WTC11 (cell line): Measurements from ENCODE around the gene CANX. TPM values are rescaled to one million over a fixed set of nuclear protein-coding genes. Genes with fewer than 3 reads are reported as not detected.
A peak's percentile ranks its signal among the peaks of the same experiment; 100 is the strongest.

Experiments
- ATAC-seq: fragments of 200-7000 bp; cut with Tn5 transposase; 2 replicates; pipeline ENCODE4 v1.10.0; 2021; ENCODE audit warnings: mild to moderate bottlenecking, moderate library complexity
- CTCF ChIA-PET: fragments of 300-600 bp; sonication (Branson Sonifier 250); formaldehyde crosslinking; loops from one replicate; lab custom pipeline; 2021; ENCODE audit warnings: antibody characterized with exemption; lab: Charles Lee
- POLR2A ChIA-PET: fragments of 350-600 bp; sonication (Branson Sonifier 250); formaldehyde crosslinking; loops from one replicate; lab custom pipeline; 2021; ENCODE audit warnings: antibody characterized with exemption; lab: Charles Lee
- DNase-seq: peaks from one replicate; pipeline ENCODE4 v3.0.0; 2021; ENCODE audit warnings: low spot score
- H3K27ac Mint-ChIP-seq: 2 replicates; pipeline ENCODE4 v1.8.0; 2021; ENCODE audit warnings: mixed read lengths
- H3K27me3 Mint-ChIP-seq: 2 replicates; pipeline ENCODE4 v1.8.0; 2021; ENCODE audit warnings: low read depth, mild to moderate bottlenecking, moderate library complexity, mixed read lengths
- H3K36me3 Mint-ChIP-seq: 2 replicates; pipeline ENCODE4 v1.8.0; 2021; ENCODE audit warnings: mixed read lengths
- H3K4me1 Mint-ChIP-seq: 2 replicates; pipeline ENCODE4 v1.8.0; 2022; ENCODE audit warnings: mixed read lengths
- H3K4me3 Mint-ChIP-seq: 2 replicates; pipeline ENCODE4 v1.8.0; 2021; ENCODE audit warnings: mild to moderate bottlenecking, moderate library complexity, mixed read lengths
- H3K9me3 Mint-ChIP-seq: 2 replicates; pipeline ENCODE4 v1.8.0; 2021; ENCODE audit warnings: mixed read lengths
- ARID4B ChIP-seq: sonication (generic); formaldehyde crosslinking; IDR thresholded peaks from 2 replicates; pipeline ENCODE4 v1.8.0; 2023; ENCODE audit warnings: missing genetic modification reagents, mild to moderate bottlenecking, borderline replicate concordance
- ELF4 ChIP-seq: sonication (generic); formaldehyde crosslinking; IDR thresholded peaks from 2 replicates; pipeline ENCODE4 v1.8.1; 2022; ENCODE audit warnings: low read depth, mild to moderate bottlenecking, moderate library complexity, missing genetic modification reagents
- ETV6 ChIP-seq: sonication (generic); formaldehyde crosslinking; IDR thresholded peaks from 2 replicates; pipeline ENCODE4 v1.8.1; 2022; ENCODE audit warnings: mild to moderate bottlenecking, missing genetic modification reagents
- FOXK1 ChIP-seq: sonication (generic); formaldehyde crosslinking; IDR thresholded peaks from 2 replicates; pipeline ENCODE4 v1.8.0; 2022; ENCODE audit warnings: mild to moderate bottlenecking, moderate library complexity, missing genetic modification reagents
- FOXP1 ChIP-seq: sonication (generic); formaldehyde crosslinking; IDR thresholded peaks from 2 replicates; pipeline ENCODE4 v1.8.0; 2022; ENCODE audit warnings: missing genetic modification reagents, mild to moderate bottlenecking, moderate library complexity, borderline replicate concordance
- FOXP4 ChIP-seq: sonication (generic); formaldehyde crosslinking; IDR thresholded peaks from 2 replicates; pipeline ENCODE4 v1.8.0; 2022; ENCODE audit warnings: mild to moderate bottlenecking, missing genetic modification reagents
- NFE2L1 ChIP-seq: sonication (generic); formaldehyde crosslinking; IDR thresholded peaks from 2 replicates; pipeline ENCODE4 v1.8.1; 2023; ENCODE audit warnings: missing genetic modification reagents
- NFYB ChIP-seq: sonication (generic); formaldehyde crosslinking; conservative IDR thresholded peaks from 2 replicates; pipeline ENCODE4 v1.8.0; 2022; ENCODE audit warnings: low read depth, missing genetic modification reagents
- PRDM15 ChIP-seq: sonication (generic); formaldehyde crosslinking; IDR thresholded peaks from 2 replicates; pipeline ENCODE4 v1.8.0; 2022; ENCODE audit warnings: missing genetic modification reagents
- PRRX2 ChIP-seq: fragments of 250-450 bp; sonication (Bioruptor Pico); IDR thresholded peaks from 2 replicates; pipeline ENCODE4 v1.8.0; 2021; ENCODE audit warnings: mild to moderate bottlenecking
- RELA ChIP-seq: sonication (generic); formaldehyde crosslinking; IDR thresholded peaks from 2 replicates; pipeline ENCODE4 v1.8.1; 2022; ENCODE audit warnings: missing genetic modification reagents, mild to moderate bottlenecking, borderline replicate concordance
- TP53 ChIP-seq: sonication (generic); formaldehyde crosslinking; IDR thresholded peaks from 2 replicates; pipeline ENCODE4 v1.8.1; 2023; ENCODE audit warnings: mild to moderate bottlenecking, missing genetic modification reagents
- USF1 ChIP-seq: sonication (generic); formaldehyde crosslinking; IDR thresholded peaks from 2 replicates; pipeline ENCODE4 v1.8.0; 2022; ENCODE audit warnings: mild to moderate bottlenecking, missing genetic modification reagents
- ZNF138 ChIP-seq: sonication (generic); formaldehyde crosslinking; conservative IDR thresholded peaks from 2 replicates; pipeline ENCODE4 v1.8.1; 2022; ENCODE audit warnings: mild to moderate bottlenecking, moderate library complexity, missing genetic modification reagents
- ZNF232 ChIP-seq: sonication (generic); formaldehyde crosslinking; IDR thresholded peaks from 2 replicates; pipeline ENCODE4 v1.8.0; 2022; ENCODE audit warnings: mild to moderate bottlenecking, missing genetic modification reagents
- ZNF317 ChIP-seq: sonication (generic); formaldehyde crosslinking; IDR thresholded peaks from 2 replicates; pipeline ENCODE4 v1.8.1; 2023; ENCODE audit warnings: low read depth, mild to moderate bottlenecking, moderate library complexity, missing genetic modification reagents, borderline replicate concordance
- total RNA-seq: library from RNA; stranded (reverse); gene quantifications from 3 replicates; pipeline ENCODE4 v1.2.3, GENCODE V29; 2021
- TF ChIP-seq, protein P1 (sequence below): sonication (generic); formaldehyde crosslinking; IDR thresholded peaks from 2 replicates; pipeline ENCODE4 v1.8.0; 2023; ENCODE audit warnings: missing genetic modification reagents
- TF ChIP-seq, protein P2 (sequence below): fragments of 250-450 bp; sonication (Bioruptor Pico); conservative IDR thresholded peaks from 2 replicates; pipeline ENCODE4 v1.9.0; 2021; ENCODE audit warnings: mild to moderate bottlenecking

The CANX gene
- total RNA-seq, 1 experiment from 2014 or later = 611 TPM

GRCh38 chr5:179733772-179734126, 35.0 kb downstream of the CANX start (continued):
- TF ChIP-seq, protein P1, sequence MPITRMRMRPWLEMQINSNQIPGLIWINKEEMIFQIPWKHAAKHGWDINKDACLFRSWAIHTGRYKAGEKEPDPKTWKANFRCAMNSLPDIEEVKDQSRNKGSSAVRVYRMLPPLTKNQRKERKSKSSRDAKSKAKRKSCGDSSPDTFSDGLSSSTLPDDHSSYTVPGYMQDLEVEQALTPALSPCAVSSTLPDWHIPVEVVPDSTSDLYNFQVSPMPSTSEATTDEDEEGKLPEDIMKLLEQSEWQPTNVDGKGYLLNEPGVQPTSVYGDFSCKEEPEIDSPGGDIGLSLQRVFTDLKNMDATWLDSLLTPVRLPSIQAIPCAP = no peak
- TF ChIP-seq ELF4 = no peak
- no peak for TF ChIP-seq ZNF232 (CRISPR knock-in tag)
- TF ChIP-seq FOXK1 = no peak

GRCh38 chr5:179734536-179735164, 35.9 kb downstream of the CANX start:
- ChIA-PET POLR2A (no interaction called here), CTCF (no interaction called here)
- ATAC-seq = no peak
- H3K36me3 Mint-ChIP-seq = peaks cover 35% of the 10 kb centered on the region
- H3K27me3 Mint-ChIP-seq = no peaks in the 10 kb centered on the region
- H3K4me3 Mint-ChIP-seq = peak overlapping the region; percentile 96
- 0 out of 2 replicates have a peak, but pooled peaks cover under 1% of the 10 kb centered on the region for H3K9me3 Mint-ChIP-seq
- no peak for DNase-seq
- H3K4me1 Mint-ChIP-seq = peaks cover 23% of the 10 kb centered on the region
- peak overlapping the region; percentile 94 for H3K27ac Mint-ChIP-seq
- no peak for TF ChIP-seq ZNF232 (CRISPR knock-in tag)
- no peak for TF ChIP-seq FOXP1 (CRISPR knock-in tag)
- TF ChIP-seq USF1 (CRISPR knock-in tag) = no peak
- TF ChIP-seq TP53 = no peak
- TF ChIP-seq, all 79 proteins: peak for 0

- CTCF ChIA-PET = interaction anchor here (0.6 to 2.6 kb wide), 5 partner anchors 11 to 63 kb away, joined by 3 to 8 read pairs (median 5); no protein-coding TSS in a partner anchor
- no peak for TF ChIP-seq NFYB (CRISPR knock-in tag)
- no peak for TF ChIP-seq FOXP4 (CRISPR knock-in tag)
- TF ChIP-seq, protein P2, sequence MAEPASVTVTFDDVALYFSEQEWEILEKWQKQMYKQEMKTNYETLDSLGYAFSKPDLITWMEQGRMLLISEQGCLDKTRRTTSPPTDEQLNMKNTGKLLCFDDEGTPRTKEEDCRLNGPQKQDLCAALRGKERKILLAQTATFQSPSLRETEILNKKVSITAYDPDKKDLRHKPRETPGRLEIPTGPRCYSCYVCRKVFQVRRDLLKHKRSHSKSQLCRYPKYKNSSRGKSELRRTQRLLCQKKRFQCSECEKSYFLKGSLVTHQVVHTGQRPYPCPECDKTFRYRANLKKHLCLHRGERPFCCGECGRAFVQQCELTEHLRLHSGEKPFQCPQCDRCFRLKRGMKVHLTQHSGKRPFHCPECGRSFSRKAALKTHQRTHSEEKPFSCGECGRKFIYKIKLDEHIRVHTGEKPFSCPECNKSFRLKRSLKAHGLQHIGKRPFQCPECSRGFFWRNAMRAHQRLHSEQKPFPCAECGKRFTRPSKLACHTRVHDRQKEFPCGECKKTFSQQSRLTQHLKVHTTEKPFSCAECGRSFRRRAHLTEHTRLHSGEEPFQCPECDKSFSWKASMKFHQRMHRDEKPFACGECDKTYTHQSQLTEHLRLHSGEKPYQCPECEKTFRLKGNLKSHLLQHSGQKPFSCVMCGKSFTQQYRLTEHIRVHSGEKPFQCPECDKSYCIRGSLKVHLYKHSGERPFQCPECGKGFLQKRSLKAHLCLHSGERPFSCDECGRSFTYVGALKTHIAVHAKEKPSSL = no peak
- TF ChIP-seq ZNF317 = no peak
- no peak for TF ChIP-seq ETV6 (CRISPR knock-in tag)
- TF ChIP-seq NFE2L1 (CRISPR knock-in tag) = no peak
- no peak for TF ChIP-seq PRRX2 (CRISPR knock-in tag)
- no peak for TF ChIP-seq ZNF138 (CRISPR knock-in tag)
- no peak for TF ChIP-seq PRDM15 (CRISPR knock-in tag)
- TF ChIP-seq ARID4B (CRISPR knock-in tag) = no peak
- TF ChIP-seq RELA (CRISPR knock-in tag) = no peak
These were observed 40.0 kb downstream of the CANX start for GRCh38 chr5:179738742-179739141.

More at GRCh38 chr5:179738742-179739141, 40.0 kb downstream of the CANX start:
- DNase-seq (no peak), ATAC-seq (no peak)
- no peak overlapping the region for H3K4me3 Mint-ChIP-seq
- POLR2A ChIA-PET = interaction anchor here (0.9 kb wide), 1 partner anchor 115 kb away, joined by 3 read pairs; the partner anchor contains the start of gene HNRNPH1
- H3K4me1 Mint-ChIP-seq = peaks cover 16% of the 10 kb centered on the region
- 0 out of 2 replicates have a peak overlapping the region, but pooled peaks have one; percentile 18 for H3K27ac Mint-ChIP-seq
- peaks cover 26% of the 10 kb centered on the region for H3K36me3 Mint-ChIP-seq
- H3K27me3 Mint-ChIP-seq = no peaks in the 10 kb centered on the region
- 0 out of 2 replicates have a peak, but pooled peaks cover 5% of the 10 kb centered on the region for H3K9me3 Mint-ChIP-seq
